ENCODE data around the gene MAF.

- TF ChIP-seq, protein P1, sequence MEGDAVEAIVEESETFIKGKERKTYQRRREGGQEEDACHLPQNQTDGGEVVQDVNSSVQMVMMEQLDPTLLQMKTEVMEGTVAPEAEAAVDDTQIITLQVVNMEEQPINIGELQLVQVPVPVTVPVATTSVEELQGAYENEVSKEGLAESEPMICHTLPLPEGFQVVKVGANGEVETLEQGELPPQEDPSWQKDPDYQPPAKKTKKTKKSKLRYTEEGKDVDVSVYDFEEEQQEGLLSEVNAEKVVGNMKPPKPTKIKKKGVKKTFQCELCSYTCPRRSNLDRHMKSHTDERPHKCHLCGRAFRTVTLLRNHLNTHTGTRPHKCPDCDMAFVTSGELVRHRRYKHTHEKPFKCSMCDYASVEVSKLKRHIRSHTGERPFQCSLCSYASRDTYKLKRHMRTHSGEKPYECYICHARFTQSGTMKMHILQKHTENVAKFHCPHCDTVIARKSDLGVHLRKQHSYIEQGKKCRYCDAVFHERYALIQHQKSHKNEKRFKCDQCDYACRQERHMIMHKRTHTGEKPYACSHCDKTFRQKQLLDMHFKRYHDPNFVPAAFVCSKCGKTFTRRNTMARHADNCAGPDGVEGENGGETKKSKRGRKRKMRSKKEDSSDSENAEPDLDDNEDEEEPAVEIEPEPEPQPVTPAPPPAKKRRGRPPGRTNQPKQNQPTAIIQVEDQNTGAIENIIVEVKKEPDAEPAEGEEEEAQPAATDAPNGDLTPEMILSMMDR (conservative IDR thresholded peaks at IDR 0.05), result no peak
- TF ChIP-seq EZH2 (IDR thresholded peaks at IDR 0.05; ENCODE audit: low read depth), result no peak
Observed at GRCh38 chr16:79628988-79629387, 28.5 kb upstream of the MAF start.
